Myocyte (in vitro differentiated cells): Measurements from ENCODE around the gene COQ9. TPM values are rescaled to one million over a fixed set of nuclear protein-coding genes. Genes with fewer than 3 reads are reported as not detected.
"Not testable (repeated sequence)": the region's sequence is repeated elsewhere in the genome, so short reads cannot be mapped to it uniquely, and the experiment has no call there.

Source experiments
- DNase-seq: peaks from one replicate; pipeline ENCODE4 v3.0.0-alpha.2; 2012; ENCODE audit warnings: low read depth
- polyA plus RNA-seq: library from polyadenylated mRNA; unstranded; fragments of >200 nt; gene quantifications from one replicate; pipeline ENCODE4 v1.2.1, GENCODE V29; 2012; ENCODE audit warnings: missing spikeins
- total RNA-seq: library from RNA; depleted of rRNA; stranded (reverse); fragments of >200 nt; gene quantifications from 2 replicates; pipeline ENCODE4 v1.2.3, GENCODE V29; 2014

COQ9 gene, protein sequence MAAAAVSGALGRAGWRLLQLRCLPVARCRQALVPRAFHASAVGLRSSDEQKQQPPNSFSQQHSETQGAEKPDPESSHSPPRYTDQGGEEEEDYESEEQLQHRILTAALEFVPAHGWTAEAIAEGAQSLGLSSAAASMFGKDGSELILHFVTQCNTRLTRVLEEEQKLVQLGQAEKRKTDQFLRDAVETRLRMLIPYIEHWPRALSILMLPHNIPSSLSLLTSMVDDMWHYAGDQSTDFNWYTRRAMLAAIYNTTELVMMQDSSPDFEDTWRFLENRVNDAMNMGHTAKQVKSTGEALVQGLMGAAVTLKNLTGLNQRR
- total RNA-seq, result 91.8 and 115 TPM in 2 replicates
- 51.2 TPM for polyA plus RNA-seq

DNA sequence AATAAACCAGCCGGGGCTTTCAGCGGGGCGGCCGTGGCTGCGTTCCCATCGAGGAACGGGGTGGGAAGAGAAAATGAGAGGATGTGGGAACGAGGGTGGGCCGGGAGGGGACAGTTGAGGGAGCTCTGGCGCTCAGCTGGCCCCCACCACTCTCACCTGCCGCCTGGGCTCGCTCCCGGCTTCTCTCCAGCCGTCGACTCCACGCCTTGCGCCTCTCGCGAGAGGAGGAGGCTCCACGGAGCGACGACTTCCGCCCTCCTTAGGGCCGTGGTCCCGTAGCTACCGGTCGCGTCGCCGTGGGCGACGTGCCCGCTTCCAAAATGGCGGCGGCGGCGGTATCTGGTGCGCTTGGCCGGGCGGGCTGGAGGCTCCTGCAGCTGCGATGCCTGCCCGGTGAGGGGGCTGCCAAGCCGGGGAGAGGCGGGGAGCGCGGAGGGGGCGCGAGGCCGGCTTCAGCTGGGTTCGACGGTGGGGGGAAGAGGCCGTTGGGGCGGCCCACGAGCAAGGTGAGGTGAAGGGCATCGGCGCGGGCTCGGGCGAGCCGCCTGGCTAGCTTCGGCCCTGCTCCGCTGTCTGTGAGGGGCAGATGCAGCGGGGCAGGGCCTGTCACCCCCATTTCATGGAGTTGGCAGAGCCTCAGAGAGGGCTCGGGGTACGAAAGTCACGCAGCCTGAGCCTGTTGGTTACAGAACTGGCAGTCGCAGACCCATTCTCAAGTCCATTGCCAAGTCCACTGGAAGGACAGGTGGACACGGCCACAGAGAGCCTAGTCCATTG lies at the start of gene COQ9, which contains the start of gene CIAPIN1:
TSS of gene COQ9 (plus strand) at position 294 of the 777 bp plus-strand sequence. CDS start at position 321, 27 bp downstream.
TSS of gene CIAPIN1 (minus strand) at position 200 of the 777 bp plus-strand sequence. CDS start 6,457 bp downstream, outside the sequence.
- peak; percentile 97 for DNase-seq

GRCh38 chr16:57397493-57397892 lies 49.8 kb upstream of the COQ9 start:
- not testable (repeated sequence) for DNase-seq

DNA sequence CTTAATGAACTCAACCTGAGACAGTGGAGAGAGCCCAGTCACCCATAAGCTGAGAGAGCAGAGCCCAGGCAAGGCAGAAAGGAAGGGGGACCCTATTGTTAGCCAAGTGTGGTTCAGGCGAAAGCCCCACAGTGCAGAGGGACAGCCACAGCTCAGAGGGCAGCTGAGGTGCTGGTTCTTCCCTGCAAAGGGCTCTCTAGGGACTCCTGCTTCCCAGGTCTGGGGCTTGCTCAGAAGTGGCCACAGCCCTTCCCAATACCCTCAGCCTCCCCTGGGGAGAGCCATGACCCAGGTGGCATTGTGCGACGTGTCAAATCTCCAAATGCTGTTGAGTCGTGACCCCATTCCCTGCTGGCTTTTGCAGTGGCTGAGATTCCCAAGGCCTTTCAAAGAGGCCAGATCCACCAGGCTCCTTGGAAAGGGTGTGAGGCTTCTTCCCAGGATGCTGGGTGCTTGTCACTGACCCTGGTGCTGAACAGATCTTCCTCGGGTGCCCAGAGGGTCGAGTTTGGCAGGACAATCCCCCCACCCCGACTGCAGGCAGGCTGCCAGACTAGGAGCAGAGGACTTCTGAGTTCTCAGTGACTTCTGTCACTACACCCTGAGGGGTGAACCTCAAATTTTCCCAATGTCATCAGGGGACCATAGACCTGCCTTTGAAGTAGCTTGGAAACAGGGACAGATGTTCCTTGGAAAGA lies 45.2 kb upstream of the COQ9 start:
- no peak for DNase-seq

DNA sequence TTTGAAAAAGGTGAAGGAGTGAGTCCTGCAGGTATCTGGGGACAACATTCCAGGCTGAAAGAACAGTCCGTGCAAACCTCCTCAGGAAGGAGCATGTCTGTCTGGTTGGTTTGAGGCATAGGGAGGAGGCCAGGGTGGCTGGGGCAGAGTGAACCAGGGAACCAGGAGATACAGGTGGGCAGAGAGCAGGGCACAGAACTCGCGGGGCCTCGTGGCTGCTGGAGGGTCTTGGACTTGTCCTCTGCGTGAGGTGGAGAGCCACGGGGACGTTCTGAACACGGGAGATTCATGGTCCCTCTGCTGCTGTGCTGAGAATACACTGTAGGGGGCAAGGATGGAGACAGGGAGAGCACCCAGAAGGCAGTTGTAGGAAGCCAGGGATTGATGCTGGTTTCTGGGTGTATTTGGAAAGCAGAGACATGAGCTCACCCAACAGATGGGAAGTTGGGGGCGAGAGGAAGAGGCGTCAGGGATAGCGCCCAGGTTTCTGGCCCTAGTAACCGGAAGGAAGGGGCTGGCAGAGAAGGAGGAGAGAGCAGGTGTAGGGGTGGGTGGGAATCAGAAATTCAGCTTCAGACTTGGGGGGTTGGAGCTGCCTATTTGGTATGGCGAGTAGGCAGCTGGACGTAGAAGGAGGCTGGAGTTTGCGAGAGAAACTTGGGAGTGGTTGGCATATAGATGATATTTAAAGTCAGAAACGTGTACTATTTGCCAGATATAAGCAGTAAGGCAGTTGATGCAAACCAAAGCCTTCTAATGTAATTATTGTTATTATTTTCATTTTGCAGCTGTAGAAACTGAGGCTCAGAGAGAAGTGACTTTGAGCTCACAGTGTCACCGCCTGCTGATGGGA lies 43.1 kb upstream of the COQ9 start, which contains the start of gene CCL17:
TSS of gene CCL17 (plus strand) at position 803 of the 853 bp plus-strand sequence. CDS start 9,166 bp downstream, outside the sequence.
- no peak for DNase-seq

GRCh38 chr16:57405097-57405496 lies 42.2 kb upstream of the COQ9 start:
- DNase-seq, result no peak

DNA sequence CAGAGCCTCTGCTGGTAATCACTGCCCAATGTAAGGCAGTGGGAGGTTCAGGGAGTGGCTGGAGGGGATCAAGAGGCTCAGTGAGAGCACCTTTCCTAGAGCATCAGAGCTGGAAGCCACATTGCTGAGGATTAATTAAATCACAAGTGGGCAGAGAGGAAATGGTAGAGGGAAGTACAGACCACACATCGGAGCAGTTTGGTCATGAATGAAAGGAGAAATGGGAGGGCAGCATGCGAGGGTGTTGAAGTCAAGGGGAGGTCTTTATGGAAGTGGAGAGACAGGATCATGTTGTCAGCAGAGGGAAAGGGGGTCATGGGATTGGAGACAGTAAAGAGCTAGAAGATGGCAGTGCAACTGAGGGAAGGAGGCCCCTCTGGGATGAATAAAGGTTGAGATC lies 40.4 kb upstream of the COQ9 start:
- no peak for DNase-seq

GRCh38 chr16:57407521-57408353 lies 39.5 kb upstream of the COQ9 start:
- no peak for DNase-seq

DNA sequence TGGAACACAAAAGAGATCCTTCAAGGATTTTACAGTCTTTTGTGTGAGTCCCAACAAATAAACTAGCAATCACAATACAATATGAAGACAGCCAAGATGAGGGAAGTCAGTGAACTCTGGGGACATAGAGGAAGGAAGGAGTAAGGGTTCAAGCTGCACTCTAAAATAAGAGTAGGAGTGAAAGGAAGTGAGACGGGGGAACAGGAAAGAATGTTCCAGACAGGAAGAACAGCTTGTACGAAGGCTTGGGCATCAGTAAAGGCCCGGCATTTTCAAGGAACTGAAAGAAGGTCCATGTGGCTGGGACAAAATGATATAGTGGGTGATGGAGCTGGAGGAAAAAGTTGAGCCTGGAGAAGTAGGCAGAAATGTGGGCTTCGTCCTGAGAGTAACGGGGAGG lies 38.2 kb upstream of the COQ9 start:
- no peak for DNase-seq

- DNase-seq, result peak; percentile 91
Measured at GRCh38 chr16:57409870-57410587, 37.2 kb upstream of the COQ9 start.

- peak; percentile 90 for DNase-seq
Measured at GRCh38 chr16:57411362-57411976, 35.8 kb upstream of the COQ9 start.

GRCh38 chr16:57412584-57412983 lies 34.7 kb upstream of the COQ9 start:
- DNase-seq, result no peak

DNA sequence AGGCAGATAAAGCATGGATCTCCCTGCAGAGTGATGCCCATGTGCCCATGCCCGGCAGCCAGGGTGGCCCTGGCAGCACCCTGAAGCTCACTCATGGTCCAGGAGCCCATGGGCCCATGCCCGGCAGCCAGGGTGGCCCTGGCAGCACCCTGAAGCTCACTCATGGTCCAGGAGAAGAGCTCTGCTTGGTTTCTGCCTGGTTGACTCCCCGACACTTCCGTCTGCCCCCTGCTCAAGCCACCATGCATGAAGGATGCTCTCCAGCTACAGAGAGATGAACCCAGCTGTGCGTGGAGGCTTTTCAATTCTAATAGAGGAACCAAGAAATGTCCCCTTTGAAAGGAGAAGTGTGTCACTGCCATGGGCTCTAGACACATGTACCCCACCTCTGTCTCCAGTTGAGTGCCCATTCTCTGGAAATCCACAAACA lies 34.0 kb upstream of the COQ9 start:
- DNase-seq, result no peak

DNA sequence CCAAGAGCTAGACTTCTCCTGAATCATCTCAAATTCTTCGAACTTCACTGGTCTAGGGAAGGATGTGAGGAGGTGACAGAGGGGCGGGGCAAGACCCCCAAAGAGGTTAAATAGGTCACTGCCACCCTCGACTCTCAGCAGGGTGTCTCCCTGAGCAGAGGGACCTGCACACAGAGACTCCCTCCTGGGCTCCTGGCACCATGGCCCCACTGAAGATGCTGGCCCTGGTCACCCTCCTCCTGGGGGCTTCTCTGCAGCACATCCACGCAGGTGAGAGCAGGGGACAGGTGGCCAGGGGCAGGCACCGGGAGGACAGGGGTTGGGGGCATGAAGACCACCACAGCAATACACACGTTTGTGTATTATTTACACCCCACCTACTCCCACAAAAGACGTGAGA lies 33.5 kb upstream of the COQ9 start:
- DNase-seq, result no peak

DNA sequence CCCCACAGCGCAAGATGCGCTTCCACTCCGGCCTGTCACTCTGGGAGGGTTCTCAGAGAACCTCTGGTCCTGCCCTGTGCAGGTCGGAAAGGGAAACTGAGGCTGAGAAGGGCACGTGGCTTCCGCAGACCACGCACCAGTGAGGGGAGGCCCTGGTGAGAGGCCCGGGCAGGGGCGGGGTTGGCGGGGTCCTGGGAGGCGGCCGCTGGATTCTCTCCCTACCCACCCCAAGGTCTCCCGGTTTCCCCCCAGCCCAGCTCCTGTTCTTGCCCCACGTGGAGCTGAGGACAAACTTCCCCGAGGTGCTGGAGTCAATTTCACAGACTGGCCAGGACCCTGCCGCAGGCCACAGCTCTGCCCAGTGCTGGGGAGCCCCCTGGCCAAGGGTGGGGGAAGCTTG lies 31.2 kb upstream of the COQ9 start:
- no peak for DNase-seq

GRCh38 chr16:57419506-57419905 lies 27.8 kb upstream of the COQ9 start:
- DNase-seq, result no peak

DNA sequence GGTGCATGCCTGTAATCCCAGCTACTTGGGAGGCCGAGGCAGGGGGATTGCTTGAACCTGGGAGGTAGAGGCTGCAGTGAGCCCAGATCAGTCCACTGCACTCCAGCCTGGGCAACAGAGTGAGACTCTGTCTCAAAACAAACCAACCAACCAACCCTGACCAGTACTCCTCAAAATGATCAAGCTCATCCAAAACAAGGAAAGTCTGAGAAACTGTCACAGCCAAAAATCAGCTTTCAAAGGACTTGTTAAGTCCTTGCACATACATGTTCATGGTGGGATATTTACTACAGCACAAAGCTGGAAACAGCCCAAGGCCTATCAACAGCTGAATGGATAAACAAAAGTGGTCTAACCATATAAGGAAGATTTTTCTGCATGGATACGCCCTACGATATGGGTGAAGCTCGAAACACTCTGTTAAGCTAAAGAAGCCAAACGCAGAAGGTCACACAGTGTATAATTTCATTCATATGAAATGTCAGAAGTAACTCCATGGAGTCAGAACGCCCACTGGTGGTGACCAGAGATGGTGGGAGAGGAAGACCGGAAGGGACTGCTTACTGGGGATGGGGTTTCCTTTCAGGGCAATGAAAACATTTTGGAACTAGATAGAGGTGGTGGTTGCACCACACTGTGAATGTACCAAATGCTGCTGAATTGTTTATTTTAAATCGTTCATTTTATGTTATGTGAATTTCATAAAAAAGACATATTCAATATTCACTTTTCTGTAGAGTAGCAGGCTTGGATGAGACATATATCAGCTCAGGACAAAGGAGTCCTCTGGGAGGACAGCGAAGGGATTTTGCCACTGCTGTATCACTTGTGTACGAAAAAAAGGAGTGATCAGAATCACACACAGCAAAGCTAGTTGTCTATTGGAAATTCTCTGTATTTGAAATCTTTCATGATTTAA lies 25.0 kb upstream of the COQ9 start:
- peak; percentile 76 for DNase-seq

DNA sequence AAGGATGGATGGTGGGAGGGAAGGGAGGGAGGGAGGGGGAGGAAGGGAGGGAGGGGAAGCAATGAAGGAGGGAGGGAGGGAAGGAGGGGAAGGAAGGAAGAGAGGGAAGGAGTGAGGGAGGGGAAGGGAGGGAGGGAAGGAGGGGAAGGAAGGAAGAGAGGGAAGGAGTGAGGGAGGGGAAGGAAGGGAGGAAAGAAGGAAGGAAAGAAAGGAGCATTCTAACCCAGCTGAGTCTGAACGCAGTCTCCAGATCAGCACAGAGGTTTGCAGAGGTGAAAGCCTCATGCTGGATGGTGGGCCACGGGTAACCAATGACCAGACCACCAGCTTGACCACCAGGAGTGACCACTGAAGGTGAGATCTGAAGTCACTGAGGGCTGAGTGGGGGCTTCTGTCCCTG lies 24.1 kb upstream of the COQ9 start:
- no peak for DNase-seq

DNA sequence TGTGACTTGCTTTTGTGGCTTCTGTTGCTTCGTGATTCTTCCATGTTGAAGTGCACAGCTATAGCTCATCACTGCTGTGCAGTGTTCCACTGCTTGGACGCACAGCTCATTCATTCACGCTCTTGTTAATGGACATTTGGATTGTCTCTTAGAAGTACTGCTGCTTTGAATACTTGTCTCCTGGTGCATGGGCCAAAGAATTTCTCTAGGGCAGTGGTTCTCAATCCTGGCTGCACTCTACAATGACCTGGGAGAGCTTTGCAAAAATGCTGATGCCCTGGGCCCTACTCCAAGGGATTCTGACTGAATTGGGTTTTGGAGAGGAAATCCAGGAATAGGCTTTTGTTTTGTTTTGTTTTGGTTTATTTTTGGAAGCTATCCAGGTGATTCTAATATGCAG lies 22.7 kb upstream of the COQ9 start:
- DNase-seq, result no peak
